Hypothalamus (tissue), 51 donors: ENCODE results near the gene ADAM12.

Source experiments
- DNase-seq, 51 donors: peaks; one replicate each; lab custom pipeline; 2025; lab: John Stamatoyannopoulos, UW

Gene ADAM12

GRCh38 chr10:126158133-126158892, 230.0 kb downstream of the ADAM12 start:
- DNase-seq: no peak

- no peak for DNase-seq
Measured at GRCh38 chr10:126157189-126157588, 231.1 kb downstream of the ADAM12 start.

- DNase-seq: no peak
Measured at GRCh38 chr10:126156503-126156902, 231.8 kb downstream of the ADAM12 start.

GRCh38 chr10:126156012-126156411, 232.3 kb downstream of the ADAM12 start:
- no peak for DNase-seq

- no peak for DNase-seq
Measured at GRCh38 chr10:126155528-126155927, 232.7 kb downstream of the ADAM12 start.

- DNase-seq: no peak
Measured at GRCh38 chr10:126153711-126154628, 234.3 kb downstream of the ADAM12 start.

- DNase-seq: no peak
Measured at GRCh38 chr10:126147866-126148587, 240.2 kb downstream of the ADAM12 start.

- no peak for DNase-seq
Measured at GRCh38 chr10:126146771-126147170, 241.5 kb downstream of the ADAM12 start.

GRCh38 chr10:126143117-126143516, 245.2 kb downstream of the ADAM12 start:
- no peak for DNase-seq

- DNase-seq: no peak
Measured at GRCh38 chr10:126140746-126141273, 247.5 kb downstream of the ADAM12 start.

GRCh38 chr10:126137562-126138221, 250.6 kb downstream of the ADAM12 start:
- no peak for DNase-seq

- no peak for DNase-seq
Measured at GRCh38 chr10:126135941-126136595, 252.2 kb downstream of the ADAM12 start.

GRCh38 chr10:126135177-126135576, 253.1 kb downstream of the ADAM12 start:
- DNase-seq: no peak

GRCh38 chr10:126133906-126134656, 254.2 kb downstream of the ADAM12 start:
- DNase-seq: no peak

GRCh38 chr10:126133082-126133620, 255.1 kb downstream of the ADAM12 start:
- DNase-seq: no peak

- no peak for DNase-seq
Measured at GRCh38 chr10:126131341-126131740, 256.9 kb downstream of the ADAM12 start.

GRCh38 chr10:126130271-126130710, 258.0 kb downstream of the ADAM12 start:
- peak in 6 of 51 donors; percentile 4 to 16 (median 14) for DNase-seq

- DNase-seq: no peak
Measured at GRCh38 chr10:126129026-126129425, 259.3 kb downstream of the ADAM12 start.

GRCh38 chr10:126128581-126128980, 259.7 kb downstream of the ADAM12 start:
- DNase-seq: no peak
